H9 (cell line): ENCODE results near the gene ERVW-1. TPM values are rescaled to one million over a fixed set of nuclear protein-coding genes. Genes with fewer than 3 reads are reported as not detected.

ENCODE experiments used
- DNase-seq: peaks from one replicate; pipeline ENCODE4 v3.0.0-alpha.2; 2017
- H2AFZ ChIP-seq: one replicate; pipeline ENCODE4 v1.6.1; 2013; ENCODE audit warnings: mild to moderate bottlenecking, low read length, control low read depth, moderate library complexity
- H2AK5ac ChIP-seq: 2 replicates; pipeline ENCODE4 v1.6.1; 2013; ENCODE audit warnings: low read length, control low read depth, mixed read lengths; ENCODE audit not compliant: insufficient read length
- H2BK120ac ChIP-seq: one replicate; pipeline ENCODE4 v1.6.1; 2013; ENCODE audit warnings: low read depth, mild to moderate bottlenecking, low read length, control low read depth, inconsistent platforms; ENCODE audit not compliant: poor library complexity, severe bottlenecking
- H2BK12ac ChIP-seq: 2 replicates; pipeline ENCODE4 v1.6.1; 2013; ENCODE audit warnings: low read length, control low read depth, mixed read lengths, low read depth; ENCODE audit not compliant: insufficient read length
- H2BK15ac ChIP-seq: 2 replicates; pipeline ENCODE4 v1.6.1; 2013; ENCODE audit warnings: low read depth, low read length, control low read depth
- H2BK20ac ChIP-seq: one replicate; pipeline ENCODE4 v1.6.1; 2013; ENCODE audit warnings: low read depth, mild to moderate bottlenecking, low read length, control low read depth, inconsistent platforms; ENCODE audit not compliant: poor library complexity, severe bottlenecking
- H2BK5ac ChIP-seq: 2 replicates; pipeline ENCODE4 v1.6.1; 2013; ENCODE audit warnings: low read length, control low read depth, mixed read lengths; ENCODE audit not compliant: insufficient read length
- H3K14ac ChIP-seq: 2 replicates; pipeline ENCODE4 v1.6.1; 2013; ENCODE audit warnings: low read length, control low read depth; ENCODE audit not compliant: insufficient read depth
- H3K18ac ChIP-seq: 2 replicates; pipeline ENCODE4 v1.6.1; 2013; ENCODE audit warnings: low read depth, mild to moderate bottlenecking, mixed read lengths, low read length, control low read depth; ENCODE audit not compliant: insufficient read length
- H3K23ac ChIP-seq: 2 replicates; pipeline ENCODE4 v1.6.1; 2013; ENCODE audit warnings: low read length, control low read depth, mixed read lengths, low read depth; ENCODE audit not compliant: insufficient read length
- H3K23me2 ChIP-seq: 2 replicates; pipeline ENCODE4 v1.6.1; 2013; ENCODE audit warnings: low read depth, mild to moderate bottlenecking, mixed read lengths, low read length, control low read depth; ENCODE audit not compliant: insufficient read length, poor library complexity, severe bottlenecking
- H3K27ac ChIP-seq: 2 replicates; pipeline ENCODE4 v1.5.1; 2013; ENCODE audit warnings: low read length, control low read depth, mixed read lengths, low read depth; ENCODE audit not compliant: insufficient read length
- H3K27me3 ChIP-seq: 2 replicates; pipeline ENCODE4 v1.6.1; 2013; ENCODE audit warnings: low read length, control low read depth, inconsistent platforms; ENCODE audit not compliant: insufficient read depth
- H3K4ac ChIP-seq: 2 replicates; pipeline ENCODE4 v1.6.1; 2013; ENCODE audit warnings: low read depth, mild to moderate bottlenecking, control low read depth, inconsistent platforms, low read length, moderate library complexity
- H3K4me1 ChIP-seq: 2 replicates; pipeline ENCODE4 v1.6.1; 2013; ENCODE audit warnings: low read length, control low read depth, inconsistent platforms; ENCODE audit not compliant: insufficient read depth
- H3K4me2 ChIP-seq: 2 replicates; pipeline ENCODE4 v1.6.1; 2013; ENCODE audit warnings: low read length, control low read depth, mixed read lengths; ENCODE audit not compliant: insufficient read length, insufficient read depth
- H3K56ac ChIP-seq: 2 replicates; pipeline ENCODE4 v1.6.1; 2013; ENCODE audit warnings: low read depth, mild to moderate bottlenecking, mixed read lengths, low read length, control low read depth; ENCODE audit not compliant: insufficient read length
- H3K79me1 ChIP-seq: 2 replicates; pipeline ENCODE4 v1.6.1; 2013; ENCODE audit warnings: low read depth, mild to moderate bottlenecking, moderate library complexity, low read length, control low read depth, inconsistent platforms; ENCODE audit not compliant: insufficient read depth, poor library complexity, severe bottlenecking
- H3K79me2 ChIP-seq: 2 replicates; pipeline ENCODE4 v1.6.1; 2013; ENCODE audit warnings: low read length, control low read depth, inconsistent platforms; ENCODE audit not compliant: insufficient read depth
- H3K9ac ChIP-seq: 2 replicates; pipeline ENCODE4 v1.6.1; 2013; ENCODE audit warnings: low read length, control low read depth, mixed read lengths; ENCODE audit not compliant: insufficient read length; ENCODE audit errors: extremely low read depth
- H3K9me3 ChIP-seq: one replicate; pipeline ENCODE4 v1.6.1; 2013; ENCODE audit warnings: low read depth, low read length, inconsistent platforms; ENCODE audit not compliant: control insufficient read depth
- H3T11ph ChIP-seq: one replicate; pipeline ENCODE4 v1.6.1; 2013; ENCODE audit warnings: mild to moderate bottlenecking, low read length, control low read depth, inconsistent platforms
- H4K20me1 ChIP-seq: one replicate; pipeline ENCODE4 v1.6.1; 2013; ENCODE audit not compliant: control insufficient read depth, insufficient read length, insufficient read depth
- H4K5ac ChIP-seq: 2 replicates; pipeline ENCODE4 v1.6.1; 2013; ENCODE audit warnings: low read depth, mild to moderate bottlenecking, mixed read lengths, low read length, control low read depth; ENCODE audit not compliant: insufficient read length
- H4K8ac ChIP-seq: replicated peaks from 2 replicates; pipeline ENCODE4 v1.6.1; 2013; ENCODE audit warnings: low read length, control low read depth, mixed read lengths, low read depth; ENCODE audit not compliant: insufficient read length
- H4K91ac ChIP-seq: 2 replicates; pipeline ENCODE4 v1.6.1; 2013; ENCODE audit warnings: low read depth, mild to moderate bottlenecking, moderate library complexity, mixed read lengths, low read length, control low read depth; ENCODE audit not compliant: insufficient read length
- H3K27ac Mint-ChIP-seq, 3 experiments: 2 replicates in 2 of 3; 3 replicates in 1 of 3; pipeline ENCODE4 v1.8.0; 2020 to 2021; ENCODE audit warnings: mixed read lengths in 3 of 3, mild to moderate bottlenecking in 1 of 3, moderate library complexity in 1 of 3
- H3K27me3 Mint-ChIP-seq: 2 replicates; pipeline ENCODE4 v1.8.0; 2021; ENCODE audit warnings: low read depth, mild to moderate bottlenecking, moderate library complexity, mixed read lengths
- H3K36me3 Mint-ChIP-seq, 3 experiments: 2 replicates in 2 of 3; 3 replicates in 1 of 3; pipeline ENCODE4 v1.8.0; 2020 to 2021; ENCODE audit warnings: low read depth in 3 of 3, mixed read lengths in 3 of 3; ENCODE audit not compliant: insufficient read depth in 1 of 3
- H3K4me1 Mint-ChIP-seq, 2 experiments: 2 replicates each; pipeline ENCODE4 v1.8.0; 2020; ENCODE audit warnings: mixed read lengths in 2 of 2
- H3K4me3 Mint-ChIP-seq, 2 experiments: 2 replicates in 1 of 2; 3 replicates in 1 of 2; pipeline ENCODE4 v1.8.0; 2020 to 2021; ENCODE audit warnings: mild to moderate bottlenecking in 2 of 2, mixed read lengths in 2 of 2, moderate library complexity in 1 of 2
- H3K9me3 Mint-ChIP-seq, 2 experiments: 2 replicates in 1 of 2; 3 replicates in 1 of 2; pipeline ENCODE4 v1.8.0; 2020; ENCODE audit warnings: mild to moderate bottlenecking in 2 of 2, mixed read lengths in 2 of 2, moderate library complexity in 1 of 2
- WGBS: extraction: QIAGEN DNeasy Blood & Tissue Kit; methylation state at CpG from one replicate; pipeline ENCODE4 v1.1.7; 2013; ENCODE audit warnings: missing lambda C conversion rate, low lambda C conversion rate, mixed read lengths; ENCODE audit not compliant: insufficient read length; ENCODE audit errors: extremely low coverage; 5-methylcytosine and 5-hydroxymethylcytosine counted together
- total RNA-seq: library from RNA; stranded (reverse); gene quantifications from 2 replicates; pipeline ENCODE4 v1.2.1, GENCODE V29; 2021
- TF ChIP-seq, protein P1 (sequence below): fragments of 200-600 bp; sonication (generic); conservative IDR thresholded peaks from 3 replicates; pipeline ENCODE4 v1.8.0; 2021; ENCODE audit warnings: antibody characterized with exemption, mild to moderate bottlenecking

Gene ERVW-1
- total RNA-seq, 1 experiment from 2014 or later, result not detected

DNA sequence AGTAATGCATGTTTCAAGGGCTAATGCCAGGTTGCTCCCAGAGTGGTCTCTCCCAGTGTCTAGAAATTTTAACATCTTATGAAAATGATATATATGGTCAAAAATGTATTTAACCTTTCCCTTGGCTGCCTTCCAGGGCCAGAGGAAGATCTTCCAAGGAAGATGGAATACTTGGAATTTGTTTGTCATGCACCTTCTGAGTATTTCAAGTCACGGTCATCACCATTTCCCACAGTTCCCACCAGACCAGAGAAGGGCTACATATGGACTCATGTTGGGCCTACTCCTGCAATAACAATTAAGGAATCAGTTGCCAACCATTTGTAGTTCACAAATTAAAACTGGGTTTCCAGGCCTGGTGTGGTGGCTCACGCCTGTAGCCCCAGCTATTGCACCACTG lies 21.5 kb downstream of the ERVW-1 start:
- Histone ChIP-seq H2AFZ (no peak overlapping the region), H4K5ac (no peak overlapping the region), H3K4me2 (no peak overlapping the region), H3K56ac (no peak overlapping the region), H3K23ac (no peak overlapping the region), H2BK120ac (no peak overlapping the region), H2BK20ac (no peak overlapping the region), H4K20me1 (peaks cover 2% of the 10 kb centered on the region), H4K91ac (no peak overlapping the region), H3K23me2 (no peaks in the 10 kb centered on the region), H2BK12ac (no peak overlapping the region), H4K8ac (no peak overlapping the region), H3K9ac (no peak overlapping the region), H3K4me1 (no peaks in the 10 kb centered on the region), H2BK15ac (no peak overlapping the region), H3K79me1 (no peaks in the 10 kb centered on the region), H3K27me3 (no peaks in the 10 kb centered on the region), H3K79me2 (no peaks in the 10 kb centered on the region), H3K9me3 (no peaks in the 10 kb centered on the region), H3K27ac (no peak overlapping the region), H3T11ph (no peak overlapping the region), H3K18ac (no peak overlapping the region), H3K14ac (no peak overlapping the region), H2BK5ac (no peak overlapping the region), H3K4ac (no peak overlapping the region), H2AK5ac (no peak overlapping the region)
- H3K4me3 Mint-ChIP-seq, result no peak overlapping the region
- H3K27me3 Mint-ChIP-seq, result no peaks in the 10 kb centered on the region
- no peak overlapping the region for H3K27ac Mint-ChIP-seq
- H3K36me3 Mint-ChIP-seq, result peaks cover 22 to 56% (median 48%) of the 10 kb centered on the region in 3 experiments
- TF ChIP-seq, protein P1, sequence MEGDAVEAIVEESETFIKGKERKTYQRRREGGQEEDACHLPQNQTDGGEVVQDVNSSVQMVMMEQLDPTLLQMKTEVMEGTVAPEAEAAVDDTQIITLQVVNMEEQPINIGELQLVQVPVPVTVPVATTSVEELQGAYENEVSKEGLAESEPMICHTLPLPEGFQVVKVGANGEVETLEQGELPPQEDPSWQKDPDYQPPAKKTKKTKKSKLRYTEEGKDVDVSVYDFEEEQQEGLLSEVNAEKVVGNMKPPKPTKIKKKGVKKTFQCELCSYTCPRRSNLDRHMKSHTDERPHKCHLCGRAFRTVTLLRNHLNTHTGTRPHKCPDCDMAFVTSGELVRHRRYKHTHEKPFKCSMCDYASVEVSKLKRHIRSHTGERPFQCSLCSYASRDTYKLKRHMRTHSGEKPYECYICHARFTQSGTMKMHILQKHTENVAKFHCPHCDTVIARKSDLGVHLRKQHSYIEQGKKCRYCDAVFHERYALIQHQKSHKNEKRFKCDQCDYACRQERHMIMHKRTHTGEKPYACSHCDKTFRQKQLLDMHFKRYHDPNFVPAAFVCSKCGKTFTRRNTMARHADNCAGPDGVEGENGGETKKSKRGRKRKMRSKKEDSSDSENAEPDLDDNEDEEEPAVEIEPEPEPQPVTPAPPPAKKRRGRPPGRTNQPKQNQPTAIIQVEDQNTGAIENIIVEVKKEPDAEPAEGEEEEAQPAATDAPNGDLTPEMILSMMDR, result no peak
- WGBS, result no CpG with 5 or more reads among the region's 2 CpGs
- no peaks in the 10 kb centered on the region; a peak in 1 of 4 replicates for H3K4me1 Mint-ChIP-seq
- H3K9me3 Mint-ChIP-seq, result no peaks in the 10 kb centered on the region
- no peak for DNase-seq
